Measurements from ENCODE around the gene RPL22L1.

GRCh38 chr3:170839518-170840100 lies 30.4 kb downstream of the RPL22L1 start:
- TF ChIP-seq POLR2AphosphoS5 (IDR thresholded peaks at IDR 0.05) (no peak), POLR2A (IDR thresholded peaks at IDR 0.05) (no peak), CTCF (IDR thresholded peaks at IDR 0.05) (no peak)
